ENCODE measurements around the gene SMG6.

DNA sequence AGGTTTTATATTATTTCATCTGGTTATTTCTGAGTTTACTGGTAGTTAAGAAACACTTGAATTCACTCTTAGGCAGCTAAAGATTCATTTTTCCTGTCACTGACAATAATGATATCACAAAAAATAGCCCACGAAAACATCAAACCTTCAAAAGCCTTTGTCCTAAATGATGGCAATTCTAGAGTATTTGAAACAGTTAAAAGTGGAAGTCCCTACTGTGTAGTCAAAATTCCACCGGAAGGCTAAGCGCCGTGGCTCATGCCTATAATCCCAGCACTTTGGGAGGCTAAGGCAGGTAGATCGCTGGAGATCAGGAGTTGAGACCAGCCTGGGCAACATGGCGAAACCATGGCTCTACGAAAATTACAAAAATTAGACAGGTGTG lies 145.2 kb downstream of the SMG6 start:
- TF ChIP-seq, protein P1, sequence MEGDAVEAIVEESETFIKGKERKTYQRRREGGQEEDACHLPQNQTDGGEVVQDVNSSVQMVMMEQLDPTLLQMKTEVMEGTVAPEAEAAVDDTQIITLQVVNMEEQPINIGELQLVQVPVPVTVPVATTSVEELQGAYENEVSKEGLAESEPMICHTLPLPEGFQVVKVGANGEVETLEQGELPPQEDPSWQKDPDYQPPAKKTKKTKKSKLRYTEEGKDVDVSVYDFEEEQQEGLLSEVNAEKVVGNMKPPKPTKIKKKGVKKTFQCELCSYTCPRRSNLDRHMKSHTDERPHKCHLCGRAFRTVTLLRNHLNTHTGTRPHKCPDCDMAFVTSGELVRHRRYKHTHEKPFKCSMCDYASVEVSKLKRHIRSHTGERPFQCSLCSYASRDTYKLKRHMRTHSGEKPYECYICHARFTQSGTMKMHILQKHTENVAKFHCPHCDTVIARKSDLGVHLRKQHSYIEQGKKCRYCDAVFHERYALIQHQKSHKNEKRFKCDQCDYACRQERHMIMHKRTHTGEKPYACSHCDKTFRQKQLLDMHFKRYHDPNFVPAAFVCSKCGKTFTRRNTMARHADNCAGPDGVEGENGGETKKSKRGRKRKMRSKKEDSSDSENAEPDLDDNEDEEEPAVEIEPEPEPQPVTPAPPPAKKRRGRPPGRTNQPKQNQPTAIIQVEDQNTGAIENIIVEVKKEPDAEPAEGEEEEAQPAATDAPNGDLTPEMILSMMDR (IDR thresholded peaks at IDR 0.05), result no peak
- TF ChIP-seq POLR2A (IDR thresholded peaks at IDR 0.05), result no peak
